22Rv1 (cell line): ENCODE measurements around the gene MRPS18A.

Source experiments
- H3K27ac ChIP-seq: fragments of 450-650 bp; 2 replicates; pipeline ENCODE4 v1.5.1; 2017
- CTCF ChIP-seq: fragments of 450-650 bp; IDR thresholded peaks from 2 replicates; pipeline ENCODE4 v1.5.1; 2017; ENCODE audit warnings: mild to moderate bottlenecking
- ZFX ChIP-seq: fragments of 450-650 bp; IDR thresholded peaks from 2 replicates; pipeline ENCODE4 v1.6.1; 2017; ENCODE audit warnings: antibody characterized with exemption, borderline replicate concordance

Gene MRPS18A

GRCh38 chr6:43621836-43622180 is 65.8 kb downstream of the MRPS18A start:
- TF ChIP-seq ZFX, result no peak
- TF ChIP-seq CTCF, result no peak
- H3K27ac ChIP-seq, result no peak overlapping the region
